Measurements from ENCODE around the gene BEND5.

Gene BEND5

GRCh38 chr1:48803474-48803873 lies 26.8 kb upstream of the BEND5 start:
- TF ChIP-seq CTCF (IDR thresholded peaks at IDR 0.05) = no peak

- no peak for TF ChIP-seq CTCF (IDR thresholded peaks at IDR 0.05)
Measured at GRCh38 chr1:48794816-48795215, 18.1 kb upstream of the BEND5 start.

- TF ChIP-seq CTCF (IDR thresholded peaks at IDR 0.05) = no peak
Measured at GRCh38 chr1:48793863-48794262, 17.2 kb upstream of the BEND5 start.

- TF ChIP-seq CTCF (IDR thresholded peaks at IDR 0.05) = no peak
Measured at GRCh38 chr1:48792961-48793360, 16.3 kb upstream of the BEND5 start.

GRCh38 chr1:48790397-48790796 lies 13.7 kb upstream of the BEND5 start:
- TF ChIP-seq CTCF (IDR thresholded peaks at IDR 0.05) = no peak

GRCh38 chr1:48789903-48790302 lies 13.2 kb upstream of the BEND5 start:
- no peak for TF ChIP-seq CTCF (IDR thresholded peaks at IDR 0.05)

- TF ChIP-seq CTCF (IDR thresholded peaks at IDR 0.05) = no peak
Measured at GRCh38 chr1:48785869-48786268, 9.2 kb upstream of the BEND5 start.

- TF ChIP-seq CTCF (IDR thresholded peaks at IDR 0.05) = no peak
Measured at GRCh38 chr1:48784301-48784700, 7.6 kb upstream of the BEND5 start.

Data from LNCAP (cell line).